Activated CD4-positive, CD25-positive, alpha-beta regulatory T cell (primary cell): ENCODE data around the gene SLIT3.
A peak's percentile ranks its signal among the peaks of the same experiment; 100 is the strongest.

ENCODE experiments used
- DNase-seq, 4 experiments: peaks; one replicate each; lab custom pipeline; 2025; lab: John Stamatoyannopoulos, UW

Gene SLIT3

GRCh38 chr5:169300468-169301385 lies at the start of gene SLIT3:
SLIT3 (minus strand) TSS chr5:169301139; CDS start chr5:169300709, 430 bp downstream.
- no peak for DNase-seq

GRCh38 chr5:169350016-169350415 lies 49.1 kb upstream of the SLIT3 start:
- no peak for DNase-seq

GRCh38 chr5:169347786-169348185 lies 46.8 kb upstream of the SLIT3 start:
- no peak for DNase-seq

DNA sequence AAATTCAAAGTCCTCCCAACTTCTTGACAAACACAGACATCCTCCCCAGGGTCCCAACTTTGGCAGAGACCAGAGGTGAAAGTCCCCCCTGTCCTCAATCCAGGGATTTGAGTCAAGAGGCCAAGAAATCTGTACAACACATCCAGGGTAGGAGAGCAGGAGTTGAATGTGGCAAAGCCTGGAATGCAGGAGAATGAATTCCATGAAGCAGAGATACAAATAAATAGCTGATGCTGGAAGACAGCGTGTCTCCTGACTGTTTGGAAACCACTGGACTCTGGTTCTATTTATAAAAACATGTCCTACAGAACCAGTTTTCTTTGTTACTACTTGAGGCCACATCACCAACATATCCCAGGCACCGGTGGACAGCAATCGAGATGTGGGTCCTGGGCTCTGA lies 43.7 kb upstream of the SLIT3 start:
- no peak for DNase-seq

GRCh38 chr5:169343766-169344165 lies 42.8 kb upstream of the SLIT3 start:
- DNase-seq: no peak

DNA sequence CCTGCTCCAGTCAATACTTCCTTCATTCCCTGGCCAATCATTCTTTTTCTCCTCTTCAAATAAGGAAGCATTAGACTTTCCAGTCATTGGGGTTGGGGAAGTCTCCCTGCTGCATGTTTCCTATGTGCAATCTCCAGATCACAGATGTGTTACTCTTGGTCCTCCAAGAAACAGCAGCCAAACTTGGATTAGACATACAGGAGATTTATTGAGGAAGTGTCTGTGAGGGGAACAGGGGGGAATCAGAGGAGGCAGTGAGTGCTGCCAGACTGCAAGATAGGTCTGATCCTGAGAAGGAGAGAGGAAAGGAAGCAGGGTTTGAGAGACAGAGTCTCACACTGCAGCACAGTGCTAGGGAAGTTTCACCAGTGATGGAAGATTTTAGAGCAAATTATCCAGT lies 40.6 kb upstream of the SLIT3 start:
- DNase-seq: no peak

GRCh38 chr5:169339869-169340268 lies 38.9 kb upstream of the SLIT3 start:
- DNase-seq: no peak

DNA sequence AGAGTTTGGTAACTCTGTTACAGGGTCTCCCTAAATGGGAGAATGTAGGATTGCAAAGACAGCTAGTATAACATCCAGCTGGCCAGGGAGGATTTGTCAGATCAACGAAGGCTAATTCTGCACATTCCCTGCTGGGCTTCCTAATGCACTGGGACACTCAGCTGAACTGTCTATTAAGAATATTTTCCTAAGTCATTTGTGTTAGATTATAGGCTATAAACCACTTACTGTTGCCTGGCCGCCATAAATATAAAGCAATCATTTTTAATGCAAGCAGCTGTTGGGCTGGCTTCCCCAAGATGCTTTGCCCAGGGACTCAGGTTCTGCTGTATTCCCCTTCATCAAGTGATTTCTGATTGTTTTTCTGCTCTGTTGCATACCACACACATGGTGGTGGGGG lies 35.3 kb upstream of the SLIT3 start:
- DNase-seq: no peak

- DNase-seq: no peak
These were observed 34.9 kb upstream of the SLIT3 start for GRCh38 chr5:169335806-169336205.

DNA sequence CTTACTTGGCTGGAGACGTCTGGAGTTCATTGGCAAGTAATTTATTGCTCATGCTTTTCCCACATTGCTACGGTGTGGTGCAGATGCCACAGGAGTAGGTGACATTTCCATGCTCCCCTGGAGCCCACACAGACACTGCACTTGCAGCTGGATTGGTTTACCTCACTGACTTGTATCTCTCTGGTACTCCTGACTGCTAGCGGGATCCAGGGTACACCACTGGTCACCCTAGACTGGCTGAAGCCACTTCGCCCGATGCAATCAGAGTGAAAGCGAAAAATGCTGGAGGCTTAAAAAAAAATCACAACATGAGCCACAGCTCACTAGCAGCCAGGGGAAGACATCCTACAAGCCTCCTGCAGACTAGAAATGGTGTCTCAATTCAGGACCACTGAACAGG lies 32.6 kb upstream of the SLIT3 start:
- no peak for DNase-seq

DNA sequence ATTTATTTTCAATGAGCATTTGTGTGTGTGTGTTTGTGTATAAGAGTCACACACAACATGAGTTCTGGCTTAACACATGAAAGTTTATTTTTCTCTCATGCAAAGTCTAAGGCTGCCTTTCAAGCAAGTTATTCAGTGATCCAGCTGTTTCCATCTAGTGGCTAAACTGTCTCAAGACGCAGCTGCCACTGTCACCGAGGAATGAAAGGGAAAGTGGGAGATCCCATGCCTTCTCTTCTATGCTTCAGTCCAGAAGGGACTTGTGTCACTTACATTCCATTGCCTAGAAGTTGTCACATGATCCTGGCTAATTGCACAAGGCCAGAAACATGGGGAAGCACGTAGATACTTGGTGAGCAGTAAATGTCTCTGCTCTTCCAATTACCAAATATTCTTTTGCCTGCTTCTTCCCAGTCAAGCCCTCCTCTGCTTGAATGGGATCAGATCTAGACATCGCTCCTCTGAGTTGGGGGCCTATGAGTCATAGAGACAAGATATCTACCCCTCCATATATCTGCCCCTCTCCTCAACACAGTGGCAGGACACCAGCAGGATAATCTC lies 30.4 kb upstream of the SLIT3 start:
- no peak for DNase-seq

GRCh38 chr5:169328401-169328800 lies 27.5 kb upstream of the SLIT3 start:
- DNase-seq: no peak

DNA sequence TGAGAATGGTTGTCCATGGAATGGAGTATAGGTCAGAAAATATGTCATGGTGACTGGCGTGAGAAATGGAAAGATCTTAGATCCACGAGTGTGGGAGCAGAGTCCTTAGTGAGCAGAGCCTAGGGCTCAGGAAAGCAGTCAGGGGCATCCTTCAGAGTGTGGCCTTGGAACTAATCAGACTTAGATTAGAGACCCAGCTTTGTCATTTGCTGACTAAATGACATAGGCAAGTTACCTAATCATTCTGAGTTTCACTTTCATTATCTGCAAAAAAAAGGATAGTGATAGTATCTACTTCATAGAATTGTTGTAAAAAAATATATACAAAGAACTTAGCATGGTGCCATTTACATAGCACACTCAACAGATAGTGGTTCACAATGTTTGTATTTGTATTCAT lies 24.3 kb upstream of the SLIT3 start:
- no peak for DNase-seq

GRCh38 chr5:169318556-169318955 lies 17.6 kb upstream of the SLIT3 start:
- DNase-seq: no peak

- no peak for DNase-seq
These were observed 6.7 kb upstream of the SLIT3 start for GRCh38 chr5:169307646-169308045.

- no peak for DNase-seq
These were observed 4.4 kb upstream of the SLIT3 start for GRCh38 chr5:169305366-169305765.

DNA sequence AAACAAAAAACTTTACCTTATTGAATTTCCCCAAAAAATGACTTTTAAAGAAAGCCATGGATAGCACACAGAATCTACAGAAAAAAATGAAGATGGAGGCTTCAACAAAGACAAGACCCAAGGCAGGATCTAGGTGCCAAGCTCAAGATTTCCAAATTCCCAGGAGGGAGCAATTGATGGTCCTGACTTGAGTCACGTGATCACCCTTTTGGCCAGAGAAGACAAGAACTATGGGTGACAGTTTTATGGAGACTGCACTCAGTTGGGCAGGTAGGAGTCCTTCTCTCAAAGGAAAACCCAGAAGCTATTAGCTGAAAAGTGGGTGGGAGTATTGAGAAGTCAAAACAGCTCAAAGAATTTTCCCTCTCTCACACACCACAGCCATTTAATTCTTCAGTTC lies 3.2 kb upstream of the SLIT3 start:
- no peak for DNase-seq

DNA sequence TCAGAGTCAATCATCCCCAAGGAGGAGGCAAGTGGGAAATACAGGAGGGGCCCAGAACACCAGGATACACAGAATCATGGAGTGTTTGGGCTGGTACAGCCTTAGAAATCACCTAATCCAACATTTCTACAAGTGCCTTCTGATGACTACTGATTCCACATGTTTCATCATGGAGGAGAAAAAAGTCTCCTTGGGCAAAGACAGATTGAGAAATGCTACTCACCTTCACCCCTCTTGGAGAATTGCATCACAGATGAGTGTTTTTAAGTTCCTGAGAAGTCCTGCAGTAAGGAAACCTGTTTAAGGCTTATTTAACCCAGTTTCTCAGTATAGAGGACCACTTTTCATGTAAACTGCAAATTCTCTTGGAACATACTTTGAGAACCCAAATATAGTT lies 2.2 kb upstream of the SLIT3 start:
- DNase-seq: no peak

- DNase-seq: peak in 3 of 4 experiments; percentile 6 to 9 (median 6)
These were observed 1.7 kb upstream of the SLIT3 start for GRCh38 chr5:169302491-169303118.

DNA sequence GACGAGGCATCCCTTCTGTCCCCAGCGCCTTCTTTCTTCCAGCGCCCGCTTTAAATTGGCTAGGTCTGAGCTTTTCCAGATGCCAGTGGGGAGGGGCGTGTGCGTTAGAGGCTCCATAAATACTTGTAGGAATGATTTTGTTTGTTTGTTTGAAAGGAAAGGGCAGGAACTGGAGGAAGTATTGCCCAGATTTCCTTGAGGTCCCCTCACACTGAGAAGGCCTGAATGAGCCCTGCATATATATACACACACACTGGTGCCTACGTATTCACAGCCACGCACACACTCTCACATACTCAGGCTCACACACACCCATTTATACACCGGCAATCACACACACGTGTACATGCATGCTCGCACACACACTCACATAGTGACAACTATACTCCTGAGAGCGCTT lies 1.0 kb upstream of the SLIT3 start:
- no peak for DNase-seq

- DNase-seq: no peak
These were observed 521 bp upstream of the SLIT3 start for GRCh38 chr5:169301386-169301934.

GRCh38 chr5:169299663-169300467 lies 1.1 kb downstream of the SLIT3 start:
- DNase-seq: no peak
